Mesendoderm (in vitro differentiated cells): ENCODE results near the gene INTS6.

ENCODE experiments used
- DNase-seq: peaks from one replicate; pipeline ENCODE4 v3.0.0; 2013
- H2AK5ac ChIP-seq: 2 replicates; pipeline ENCODE4 v1.6.1; 2013; ENCODE audit warnings: low read length, inconsistent platforms
- H2BK120ac ChIP-seq: 2 replicates; pipeline ENCODE4 v1.6.1; 2013; ENCODE audit warnings: low read depth, mild to moderate bottlenecking, low read length, moderate library complexity, mixed read lengths
- H2BK15ac ChIP-seq: replicated peaks from 2 replicates; pipeline ENCODE4 v1.6.1; 2013; ENCODE audit warnings: low read depth, mild to moderate bottlenecking, moderate library complexity
- H2BK5ac ChIP-seq: 2 replicates; pipeline ENCODE4 v1.6.1; 2013; ENCODE audit warnings: low read length, inconsistent platforms
- H3K18ac ChIP-seq: 2 replicates; pipeline ENCODE4 v1.6.1; 2013; ENCODE audit warnings: mild to moderate bottlenecking, low read length, mixed read lengths
- H3K23ac ChIP-seq: one replicate; pipeline ENCODE4 v1.6.1; 2013; ENCODE audit warnings: low read length
- H3K27ac ChIP-seq: 2 replicates; pipeline ENCODE4 v1.5.1; 2013; ENCODE audit warnings: low read depth, mild to moderate bottlenecking, inconsistent platforms, low read length, moderate library complexity
- H3K27me3 ChIP-seq: 2 replicates; pipeline ENCODE4 v1.6.1; 2013; ENCODE audit warnings: low read length, control low read depth, mild to moderate bottlenecking, inconsistent platforms; ENCODE audit not compliant: insufficient read depth, poor library complexity
- H3K36me3 ChIP-seq: 2 replicates; pipeline ENCODE4 v1.6.1; 2013; ENCODE audit warnings: low read length, inconsistent platforms; ENCODE audit not compliant: control insufficient read depth, insufficient read depth
- H3K4ac ChIP-seq: one replicate; pipeline ENCODE4 v1.6.1; 2013; ENCODE audit warnings: low read depth, mild to moderate bottlenecking, low read length, moderate library complexity
- H3K4me1 ChIP-seq: 2 replicates; pipeline ENCODE4 v1.6.1; 2013; ENCODE audit warnings: low read depth, low read length, inconsistent platforms; ENCODE audit not compliant: control insufficient read depth
- H3K4me2 ChIP-seq: 2 replicates; pipeline ENCODE4 v1.6.1; 2013; ENCODE audit warnings: low read length
- H3K4me3 ChIP-seq: 2 replicates; pipeline ENCODE4 v1.5.1; 2013; ENCODE audit warnings: mild to moderate bottlenecking, low read length
- H3K56ac ChIP-seq: one replicate; pipeline ENCODE4 v1.6.1; 2013; ENCODE audit warnings: low read length
- H3K79me1 ChIP-seq: 2 replicates; pipeline ENCODE4 v1.6.1; 2013; ENCODE audit warnings: low read length, inconsistent platforms
- H3K79me2 ChIP-seq: 2 replicates; pipeline ENCODE4 v1.6.1; 2013; ENCODE audit warnings: mild to moderate bottlenecking, low read length; ENCODE audit not compliant: control insufficient read depth, insufficient read depth
- H3K9ac ChIP-seq: 2 replicates; pipeline ENCODE4 v1.6.1; 2013; ENCODE audit warnings: low read length, inconsistent platforms
- H4K5ac ChIP-seq: one replicate; pipeline ENCODE4 v1.6.1; 2013; ENCODE audit warnings: low read length
- H4K8ac ChIP-seq: one replicate; pipeline ENCODE4 v1.6.1; 2013; ENCODE audit warnings: low read depth, mild to moderate bottlenecking, control low read depth, low read length, moderate library complexity
- WGBS: extraction: QIAGEN DNeasy Blood & Tissue Kit; methylation state at CpG from one replicate; pipeline ENCODE4 v1.1.7; 2013; ENCODE audit warnings: low lambda C conversion rate, missing lambda C conversion rate; ENCODE audit not compliant: insufficient coverage; ENCODE audit errors: extremely low coverage; 5-methylcytosine and 5-hydroxymethylcytosine counted together

The INTS6 gene

GRCh38 chr13:51339952-51340732 is 112.7 kb downstream of the INTS6 start:
- no peaks in the 10 kb centered on the region for H3K4me1 ChIP-seq
- no peak overlapping the region for H3K9ac ChIP-seq
- no CpG with 5 or more reads among the region's 4 CpGs for WGBS
- no peak overlapping the region for H3K4me3 ChIP-seq
- H3K4me2 ChIP-seq = no peak overlapping the region
- no peaks in the 10 kb centered on the region for H3K79me1 ChIP-seq
- no peak overlapping the region for H3K23ac ChIP-seq
- no peaks in the 10 kb centered on the region for H3K27me3 ChIP-seq
- no peak overlapping the region for H2BK120ac ChIP-seq
- H4K8ac ChIP-seq = no peak overlapping the region
- no peak overlapping the region for H3K4ac ChIP-seq
- no peaks in the 10 kb centered on the region for H3K79me2 ChIP-seq
- H2BK5ac ChIP-seq = no peak overlapping the region
- no peak overlapping the region for H3K27ac ChIP-seq
- H3K56ac ChIP-seq = no peak overlapping the region
- no peak overlapping the region for H2AK5ac ChIP-seq
- no peak overlapping the region for H4K5ac ChIP-seq
- H2BK15ac ChIP-seq = no peak overlapping the region
- no peak overlapping the region for H3K18ac ChIP-seq
- no peaks in the 10 kb centered on the region for H3K36me3 ChIP-seq
- no peak for DNase-seq

GRCh38 chr13:51339354-51339753 is 113.5 kb downstream of the INTS6 start, which contains the start of gene SERPINE3:
SERPINE3 (plus strand) TSS chr13:51339691; CDS start chr13:51341092, 1,401 bp downstream.
- Histone ChIP-seq H3K56ac (no peak within 1 kb of the TSS), H2BK5ac (no peak within 1 kb of the TSS), H3K27ac (no peak within 1 kb of the TSS), H3K4me3 (no peak within 1 kb of the TSS), H3K9ac (no peak within 1 kb of the TSS), H2BK120ac (no peak within 1 kb of the TSS), H2AK5ac (no peak within 1 kb of the TSS), H3K27me3 (no peaks in the 10 kb centered on the region), H4K8ac (no peak within 1 kb of the TSS), H3K4me1 (no peaks in the 10 kb centered on the region), H3K18ac (no peak within 1 kb of the TSS), H3K4ac (no peak within 1 kb of the TSS), H3K4me2 (no peak within 1 kb of the TSS), H4K5ac (no peak within 1 kb of the TSS), H3K79me2 (no peaks in the 10 kb centered on the region), H3K23ac (no peak within 1 kb of the TSS), H3K79me1 (no peaks in the 10 kb centered on the region), H2BK15ac (no peak within 1 kb of the TSS), H3K36me3 (no peaks in the 10 kb centered on the region)
- no peak for DNase-seq
- no CpG with 5 or more reads among the region's 11 CpGs for WGBS

GRCh38 chr13:51336746-51337145 is 116.1 kb downstream of the INTS6 start:
- Histone ChIP-seq H2BK15ac (no peak overlapping the region), H3K36me3 (no peaks in the 10 kb centered on the region), H3K27me3 (no peaks in the 10 kb centered on the region), H2BK5ac (no peak overlapping the region), H4K5ac (no peak overlapping the region), H3K27ac (no peak overlapping the region), H2BK120ac (no peak overlapping the region), H3K4me2 (no peak overlapping the region), H3K4me1 (no peaks in the 10 kb centered on the region), H4K8ac (no peak overlapping the region), H3K4ac (no peak overlapping the region), H3K18ac (no peak overlapping the region), H2AK5ac (no peak overlapping the region), H3K9ac (no peak overlapping the region), H3K79me1 (no peaks in the 10 kb centered on the region), H3K79me2 (no peaks in the 10 kb centered on the region), H3K23ac (no peak overlapping the region), H3K4me3 (no peak overlapping the region), H3K56ac (no peak overlapping the region)
- WGBS = no CpG with 5 or more reads among the region's 5 CpGs
- DNase-seq = no peak

- Histone ChIP-seq H4K8ac (no peak overlapping the region), H2AK5ac (no peak overlapping the region), H3K18ac (no peak overlapping the region), H3K79me1 (no peaks in the 10 kb centered on the region), H2BK120ac (no peak overlapping the region), H3K23ac (no peak overlapping the region), H3K4me1 (no peaks in the 10 kb centered on the region), H3K9ac (no peak overlapping the region), H4K5ac (no peak overlapping the region), H3K56ac (no peak overlapping the region), H2BK5ac (no peak overlapping the region), H3K79me2 (no peaks in the 10 kb centered on the region), H3K4me3 (no peak overlapping the region), H3K27ac (no peak overlapping the region), H3K36me3 (no peaks in the 10 kb centered on the region), H3K4ac (no peak overlapping the region), H3K27me3 (no peaks in the 10 kb centered on the region), H2BK15ac (no peak overlapping the region), H3K4me2 (no peak overlapping the region)
- DNase-seq = no peak
Measured at GRCh38 chr13:51333826-51334225, 119.0 kb downstream of the INTS6 start.

- Histone ChIP-seq H3K4me1 (no peaks in the 10 kb centered on the region), H3K79me2 (no peaks in the 10 kb centered on the region), H3K36me3 (no peaks in the 10 kb centered on the region), H3K56ac (no peak overlapping the region), H3K79me1 (no peaks in the 10 kb centered on the region), H3K27ac (no peak overlapping the region), H3K18ac (no peak overlapping the region), H3K27me3 (no peaks in the 10 kb centered on the region), H3K4me3 (no peak overlapping the region), H4K8ac (no peak overlapping the region), H3K9ac (no peak overlapping the region), H2BK15ac (no peak overlapping the region), H4K5ac (no peak overlapping the region), H3K4ac (no peak overlapping the region), H2BK5ac (no peak overlapping the region), H3K23ac (no peak overlapping the region), H2BK120ac (no peak overlapping the region), H3K4me2 (no peak overlapping the region), H2AK5ac (no peak overlapping the region)
- no peak for DNase-seq
Measured at GRCh38 chr13:51333421-51333820, 119.4 kb downstream of the INTS6 start.
